ENCODE results near the gene PRR15L. TPM values are rescaled to one million over a fixed set of nuclear protein-coding genes. Genes with fewer than 3 reads are reported as not detected.
A peak's percentile ranks its signal among the peaks of the same experiment; 100 is the strongest.

The PRR15L gene
- total RNA-seq, 4 donors from 2014 or later: 0.29 to 2.0 TPM; not detected in 2

DNA sequence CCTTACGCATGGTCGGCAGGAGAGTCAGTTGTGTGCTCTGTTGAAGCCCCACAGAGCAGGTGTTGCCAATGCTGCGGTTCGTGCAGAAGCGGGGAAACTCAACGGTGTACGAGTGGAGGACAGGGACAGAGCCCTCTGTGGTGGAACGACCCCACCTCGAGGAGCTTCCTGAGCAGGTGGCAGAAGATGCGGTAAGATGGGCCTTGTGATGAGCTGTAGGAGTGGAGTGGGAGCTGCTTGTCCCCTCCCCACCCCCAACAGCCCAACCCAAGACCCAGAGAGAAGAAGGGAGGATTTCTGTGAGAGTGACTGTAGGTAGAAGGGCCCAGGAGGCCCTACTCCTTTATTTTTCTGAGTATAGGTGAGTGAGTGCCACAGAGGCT, 18.1 kb upstream of the PRR15L start:
- Histone ChIP-seq H3K27me3 (no peaks in the 10 kb centered on the region), H3K9me3 (no peaks in the 10 kb centered on the region), H3K4me3 (no peak overlapping the region), H3K27ac (no peak overlapping the region), H3K4me1 (no peaks in the 10 kb centered on the region), H3K36me3 (no peaks in the 10 kb centered on the region)
- DNase-seq: no peak
- intact Hi-C loops (cut with DNase I; ENCODE audit: low total_unique reads): no loop called here
- no peak for TF ChIP-seq POLR2A (IDR thresholded peaks at IDR 0.05)
- TF ChIP-seq, protein P1, sequence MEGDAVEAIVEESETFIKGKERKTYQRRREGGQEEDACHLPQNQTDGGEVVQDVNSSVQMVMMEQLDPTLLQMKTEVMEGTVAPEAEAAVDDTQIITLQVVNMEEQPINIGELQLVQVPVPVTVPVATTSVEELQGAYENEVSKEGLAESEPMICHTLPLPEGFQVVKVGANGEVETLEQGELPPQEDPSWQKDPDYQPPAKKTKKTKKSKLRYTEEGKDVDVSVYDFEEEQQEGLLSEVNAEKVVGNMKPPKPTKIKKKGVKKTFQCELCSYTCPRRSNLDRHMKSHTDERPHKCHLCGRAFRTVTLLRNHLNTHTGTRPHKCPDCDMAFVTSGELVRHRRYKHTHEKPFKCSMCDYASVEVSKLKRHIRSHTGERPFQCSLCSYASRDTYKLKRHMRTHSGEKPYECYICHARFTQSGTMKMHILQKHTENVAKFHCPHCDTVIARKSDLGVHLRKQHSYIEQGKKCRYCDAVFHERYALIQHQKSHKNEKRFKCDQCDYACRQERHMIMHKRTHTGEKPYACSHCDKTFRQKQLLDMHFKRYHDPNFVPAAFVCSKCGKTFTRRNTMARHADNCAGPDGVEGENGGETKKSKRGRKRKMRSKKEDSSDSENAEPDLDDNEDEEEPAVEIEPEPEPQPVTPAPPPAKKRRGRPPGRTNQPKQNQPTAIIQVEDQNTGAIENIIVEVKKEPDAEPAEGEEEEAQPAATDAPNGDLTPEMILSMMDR (IDR thresholded peaks at IDR 0.05): no peak

DNA sequence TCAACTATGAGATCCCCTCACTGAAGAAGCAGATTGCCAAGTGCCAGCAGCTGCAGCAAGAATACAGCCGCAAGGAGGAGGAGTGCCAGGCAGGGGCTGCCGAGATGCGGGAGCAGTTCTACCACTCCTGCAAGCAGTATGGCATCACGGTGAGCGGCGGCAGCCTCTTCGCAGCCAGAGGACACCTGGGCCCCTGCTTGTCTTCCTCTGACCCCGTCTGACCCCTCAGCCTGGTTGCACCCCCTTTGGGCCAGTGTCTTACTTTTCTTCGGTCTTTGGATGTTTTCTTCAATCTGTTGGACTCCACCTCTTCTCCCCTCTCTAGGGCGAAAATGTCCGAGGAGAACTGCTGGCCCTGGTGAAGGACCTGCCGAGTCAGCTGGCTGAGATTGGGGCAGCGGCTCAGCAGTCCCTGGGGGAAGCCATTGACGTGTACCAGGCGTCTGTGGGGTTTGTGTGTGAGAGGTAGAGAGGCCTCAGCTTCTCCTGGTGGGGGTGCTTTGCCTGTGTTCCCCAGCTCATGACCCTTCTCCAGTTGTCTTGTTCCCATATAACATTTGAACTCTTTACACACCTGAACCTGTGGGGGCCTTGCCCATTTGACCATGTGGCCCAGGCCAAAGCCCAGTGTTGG, 17.6 kb upstream of the PRR15L start:
- H3K27ac ChIP-seq: no peak overlapping the region
- intact Hi-C loops (cut with DNase I; ENCODE audit: low total_unique reads): no loop called here
- no peak for TF ChIP-seq POLR2A (IDR thresholded peaks at IDR 0.05)
- H3K4me1 ChIP-seq: no peaks in the 10 kb centered on the region
- DNase-seq: no peak
- no peaks in the 10 kb centered on the region for H3K9me3 ChIP-seq
- H3K27me3 ChIP-seq: no peaks in the 10 kb centered on the region
- no peak overlapping the region for H3K4me3 ChIP-seq
- H3K36me3 ChIP-seq: no peaks in the 10 kb centered on the region

DNA sequence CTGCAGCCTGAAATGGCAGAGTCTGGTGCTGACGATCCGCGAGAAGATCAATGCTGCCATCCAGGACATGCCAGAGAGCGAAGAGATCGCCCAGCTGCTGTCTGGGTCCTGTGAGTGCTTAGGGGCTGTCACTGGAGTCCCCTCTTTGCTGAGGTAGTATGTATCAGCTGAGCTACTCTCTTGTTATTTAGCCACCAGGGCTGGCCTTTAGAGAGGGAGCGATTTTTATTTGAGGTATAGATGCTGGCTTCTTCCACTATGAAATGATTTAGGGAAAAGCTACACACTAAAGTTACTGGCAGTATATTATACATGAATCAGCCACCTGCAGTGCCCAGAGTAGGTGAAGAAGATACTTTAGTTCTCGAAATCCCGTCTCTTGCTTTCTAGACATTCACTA, 15.9 kb upstream of the PRR15L start:
- no peaks in the 10 kb centered on the region for H3K4me1 ChIP-seq
- H3K36me3 ChIP-seq: no peaks in the 10 kb centered on the region
- no peaks in the 10 kb centered on the region for H3K27me3 ChIP-seq
- intact Hi-C loops (cut with DNase I; ENCODE audit: low total_unique reads): no loop called here
- TF ChIP-seq, protein P1 (IDR thresholded peaks at IDR 0.05): no peak
- no peak for TF ChIP-seq POLR2A (IDR thresholded peaks at IDR 0.05)
- no peak overlapping the region for H3K27ac ChIP-seq
- no peak for DNase-seq
- H3K9me3 ChIP-seq: no peaks in the 10 kb centered on the region
- no peak overlapping the region for H3K4me3 ChIP-seq

DNA sequence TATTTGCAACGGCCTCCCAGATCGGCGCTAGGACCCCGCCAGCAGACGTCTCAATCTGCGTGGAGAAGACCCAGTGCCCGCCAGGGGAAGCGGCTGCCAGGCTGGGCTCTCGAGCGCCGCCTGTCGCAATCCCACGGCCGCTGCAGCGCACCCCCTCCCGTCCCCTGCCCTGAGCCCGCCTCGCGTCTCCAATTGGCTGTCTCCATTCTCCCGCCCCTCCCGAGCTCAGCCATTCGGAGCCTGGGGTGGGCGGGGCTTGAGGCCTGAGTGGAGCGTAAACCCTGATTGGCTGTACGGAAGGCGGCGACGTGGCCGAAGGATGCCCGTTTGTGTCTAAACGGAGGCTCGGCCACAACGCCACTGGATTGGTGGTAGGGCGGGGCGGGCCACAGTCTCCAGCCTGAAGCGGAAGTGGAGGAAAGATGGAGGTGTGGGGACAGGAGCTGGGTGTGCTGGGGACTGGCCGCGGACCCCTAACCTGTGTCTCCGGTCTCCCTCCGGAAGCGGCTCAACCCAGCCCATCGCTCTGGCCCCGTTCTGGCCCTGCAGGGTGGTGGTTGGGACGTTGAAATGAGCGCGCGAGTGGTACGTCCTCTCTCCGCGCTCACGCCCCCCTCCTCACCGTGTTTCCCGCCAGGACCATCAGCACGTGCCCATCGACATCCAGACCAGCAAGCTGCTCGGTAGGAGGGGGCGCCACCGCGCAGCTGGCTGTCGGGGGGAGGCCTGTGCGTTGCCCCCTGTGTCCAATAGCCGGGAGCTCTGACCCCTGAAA, 13.2 kb upstream of the PRR15L start, which contains the start of gene CDK5RAP3:
Gene CDK5RAP3, plus strand, starts transcription at position 389 of the 775 bp plus-strand sequence. Its CDS starts 34 bp downstream, at position 423.
- Histone ChIP-seq H3K27me3 (no peaks in the 10 kb centered on the region), H3K4me3 (peak within 1 kb of the TSS; percentile 91 to 99), H3K36me3 (no peaks in the 10 kb centered on the region), H3K27ac (peak within 1 kb of the TSS; percentile 58 to 91), H3K4me1 (no peaks in the 10 kb centered on the region), H3K9me3 (no peaks in the 10 kb centered on the region)
- TF ChIP-seq, protein P1 (IDR thresholded peaks at IDR 0.05): peak; percentile 93 to 100 (median 96)
- TF ChIP-seq POLR2A (IDR thresholded peaks at IDR 0.05): peak; percentile 78 to 79
- peak; percentile 99 to 100 for DNase-seq
- intact Hi-C loops (cut with DNase I; ENCODE audit: low total_unique reads): no loop called here

DNA sequence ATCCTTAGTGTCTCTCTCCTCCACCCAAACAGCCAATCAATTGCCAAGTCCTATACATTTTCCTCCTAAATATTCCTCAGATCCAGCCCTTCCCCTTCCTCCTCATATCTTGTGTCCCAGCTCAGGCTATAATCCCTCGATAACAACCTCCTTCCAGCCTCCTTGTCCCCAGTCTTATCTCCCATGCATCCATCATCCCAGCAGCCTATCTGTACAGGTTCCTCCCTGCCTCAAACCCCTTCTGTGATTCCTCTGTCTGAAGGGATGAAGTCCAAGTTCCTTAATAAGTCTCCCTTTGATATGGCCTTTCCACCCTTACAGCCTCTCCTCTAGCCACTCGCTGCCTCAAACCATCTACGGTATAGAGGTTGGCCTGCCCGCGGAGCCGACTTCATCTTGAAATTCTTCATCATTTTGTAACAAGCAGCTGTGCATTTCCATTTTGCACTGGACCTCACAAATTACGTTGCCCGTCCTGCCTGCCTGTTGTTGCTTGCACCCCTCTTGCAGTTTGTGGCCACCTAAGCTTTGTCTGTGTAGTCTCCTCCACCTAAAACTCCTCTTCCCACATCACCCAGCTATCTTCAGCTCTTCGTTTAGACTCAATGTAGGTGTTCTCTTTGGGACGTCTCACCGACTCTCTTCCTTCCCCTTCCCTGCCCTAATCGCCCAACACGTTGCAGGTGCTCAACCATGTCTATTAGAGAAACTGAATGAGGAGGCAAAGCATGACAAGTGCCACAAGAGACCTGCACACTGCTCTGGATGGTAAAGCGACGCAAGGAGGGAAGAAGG, 12.4 kb upstream of the PRR15L start:
- DNase-seq: no peak
- Histone ChIP-seq H3K4me3 (peak overlapping the region; percentile 16 to 35), H3K27me3 (no peaks in the 10 kb centered on the region), H3K36me3 (no peaks in the 10 kb centered on the region), H3K9me3 (no peaks in the 10 kb centered on the region), H3K4me1 (no peaks in the 10 kb centered on the region), H3K27ac (peak overlapping the region; percentile 39 to 55)
- TF ChIP-seq, protein P1 (IDR thresholded peaks at IDR 0.05): no peak
- no peak for TF ChIP-seq POLR2A (IDR thresholded peaks at IDR 0.05)
- intact Hi-C loops (cut with DNase I; ENCODE audit: low total_unique reads): no loop called here
